ENCODE data around the gene CALU.

The CALU gene

DNA sequence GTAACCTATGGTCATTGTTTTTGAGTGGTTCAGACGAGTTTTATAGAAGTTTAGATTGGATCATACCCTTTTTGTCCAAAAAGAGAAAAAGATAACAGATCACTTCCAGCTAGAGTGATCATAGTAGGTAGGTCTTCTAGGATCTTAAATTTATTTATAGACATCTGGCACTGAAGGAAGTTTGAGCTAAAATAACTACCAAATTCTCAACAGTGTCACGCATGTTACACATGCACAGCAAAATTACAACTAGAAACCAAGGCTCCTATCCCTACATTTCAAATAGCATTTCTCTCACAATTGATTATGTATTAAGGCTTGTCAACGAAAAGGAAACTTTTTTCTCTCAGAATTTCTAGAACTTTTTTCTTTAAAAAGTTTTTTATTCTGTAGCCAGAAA, 2.3 kb downstream of the CALU start:
- Histone ChIP-seq H3K9ac (no peak overlapping the region), H3K27ac (no peak overlapping the region), H4K20me1 (ENCODE audit: insufficient read depth) (peaks cover 23% of the 10 kb centered on the region; the same call in 1 of the 2 replicates)

DNA sequence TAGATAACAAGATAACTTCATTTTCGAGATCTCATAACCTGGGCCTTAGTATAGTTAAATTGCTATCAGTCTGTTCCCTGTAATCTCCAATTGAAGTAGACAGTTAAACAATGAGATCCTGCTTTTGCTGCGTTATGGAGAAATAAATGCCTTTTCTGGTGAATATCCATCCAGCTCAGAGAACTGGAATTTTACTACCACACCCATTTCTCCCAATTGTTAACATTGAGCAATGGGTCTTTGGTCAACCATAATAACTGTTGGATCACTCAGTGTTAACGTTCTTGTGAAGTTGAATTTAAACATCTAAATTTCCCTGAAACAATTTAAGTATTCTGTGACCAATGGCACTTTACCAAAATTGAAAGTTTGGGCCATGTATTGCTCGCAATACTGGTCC, 3.0 kb downstream of the CALU start:
- H3K79me2 ChIP-seq (ENCODE audit: insufficient read depth, low read depth) = peaks cover 80% of the 10 kb centered on the region
- TF ChIP-seq, protein P1, sequence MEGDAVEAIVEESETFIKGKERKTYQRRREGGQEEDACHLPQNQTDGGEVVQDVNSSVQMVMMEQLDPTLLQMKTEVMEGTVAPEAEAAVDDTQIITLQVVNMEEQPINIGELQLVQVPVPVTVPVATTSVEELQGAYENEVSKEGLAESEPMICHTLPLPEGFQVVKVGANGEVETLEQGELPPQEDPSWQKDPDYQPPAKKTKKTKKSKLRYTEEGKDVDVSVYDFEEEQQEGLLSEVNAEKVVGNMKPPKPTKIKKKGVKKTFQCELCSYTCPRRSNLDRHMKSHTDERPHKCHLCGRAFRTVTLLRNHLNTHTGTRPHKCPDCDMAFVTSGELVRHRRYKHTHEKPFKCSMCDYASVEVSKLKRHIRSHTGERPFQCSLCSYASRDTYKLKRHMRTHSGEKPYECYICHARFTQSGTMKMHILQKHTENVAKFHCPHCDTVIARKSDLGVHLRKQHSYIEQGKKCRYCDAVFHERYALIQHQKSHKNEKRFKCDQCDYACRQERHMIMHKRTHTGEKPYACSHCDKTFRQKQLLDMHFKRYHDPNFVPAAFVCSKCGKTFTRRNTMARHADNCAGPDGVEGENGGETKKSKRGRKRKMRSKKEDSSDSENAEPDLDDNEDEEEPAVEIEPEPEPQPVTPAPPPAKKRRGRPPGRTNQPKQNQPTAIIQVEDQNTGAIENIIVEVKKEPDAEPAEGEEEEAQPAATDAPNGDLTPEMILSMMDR (conservative IDR thresholded peaks at IDR 0.05; ENCODE audit: low read depth, low read length) = no peak
- H2AFZ ChIP-seq (ENCODE audit: low read depth) = no peak overlapping the region
- peaks cover 22% of the 10 kb centered on the region for H3K4me1 ChIP-seq (ENCODE audit: low read depth, poor library complexity, severe bottlenecking)
- no peak overlapping the region for H3K4me3 ChIP-seq (IDR thresholded peaks at IDR 0.05; ENCODE audit: insufficient read depth, low read depth, low read length)
- H3K27ac ChIP-seq = no peak overlapping the region
- no peaks in the 10 kb centered on the region for H3K27me3 ChIP-seq (ENCODE audit: insufficient read depth, low read depth)
- no peaks in the 10 kb centered on the region for H3K36me3 ChIP-seq (ENCODE audit: insufficient read depth)
- no peak overlapping the region for H3K9ac ChIP-seq
- H3K4me2 ChIP-seq = no peak overlapping the region
- H4K20me1 ChIP-seq (ENCODE audit: insufficient read depth) = peaks cover 23% of the 10 kb centered on the region; the same call in 1 of the 2 replicates

More for the DNA sequence above, 2.3 kb downstream of the CALU start:
- no peaks in the 10 kb centered on the region for H3K27me3 ChIP-seq (ENCODE audit: insufficient read depth, low read depth)
- TF ChIP-seq, protein P1 (conservative IDR thresholded peaks at IDR 0.05; ENCODE audit: low read depth, low read length) = no peak
- peak overlapping the region; percentile 100 for H3K4me2 ChIP-seq
- no peak overlapping the region for H2AFZ ChIP-seq (ENCODE audit: low read depth)
- no peaks in the 10 kb centered on the region for H3K36me3 ChIP-seq (ENCODE audit: insufficient read depth)
- peaks cover 73% of the 10 kb centered on the region for H3K79me2 ChIP-seq (ENCODE audit: insufficient read depth, low read depth)
- H3K4me3 ChIP-seq (IDR thresholded peaks at IDR 0.05; ENCODE audit: insufficient read depth, low read depth, low read length) = no peak overlapping the region
- peaks cover 22% of the 10 kb centered on the region for H3K4me1 ChIP-seq (ENCODE audit: low read depth, poor library complexity, severe bottlenecking)

DNA sequence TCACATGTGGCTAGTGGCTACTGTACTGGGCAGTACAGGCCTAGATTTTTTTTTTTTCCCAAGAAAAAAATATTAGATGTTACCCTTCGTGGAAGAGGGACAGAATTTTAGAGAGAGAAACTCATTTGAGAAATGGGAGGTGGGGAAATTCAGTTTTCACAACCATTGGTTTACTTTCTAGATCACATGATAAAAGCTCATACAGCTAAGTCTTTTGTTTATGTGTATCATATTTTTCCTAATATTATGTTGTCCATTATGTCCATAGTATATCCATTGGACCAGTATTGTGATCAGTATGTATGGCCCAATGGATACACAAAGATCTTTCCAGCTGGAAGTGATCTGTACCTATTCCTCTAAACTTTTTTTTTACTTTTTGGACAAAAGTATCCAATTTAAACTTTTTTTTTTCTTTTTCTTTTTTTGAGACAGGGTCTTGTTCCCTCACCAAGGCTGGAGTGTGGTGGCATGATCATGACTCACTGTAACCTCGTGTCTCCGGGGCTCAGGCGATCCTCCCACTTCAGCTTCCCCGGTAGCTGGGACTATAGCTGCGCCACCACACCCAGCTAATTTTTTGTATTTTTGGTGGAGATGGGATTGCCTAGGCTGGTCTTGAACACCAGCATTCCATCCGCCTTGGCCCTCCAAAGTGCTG, 4.1 kb downstream of the CALU start:
- Histone ChIP-seq H3K4me3 (IDR thresholded peaks at IDR 0.05; ENCODE audit: insufficient read depth, low read depth, low read length) (no peak overlapping the region), H3K9ac (no peak overlapping the region), H3K36me3 (ENCODE audit: insufficient read depth) (peaks cover 3% of the 10 kb centered on the region; the same call in 1 of the 2 replicates), H4K20me1 (ENCODE audit: insufficient read depth) (peaks cover 27% of the 10 kb centered on the region; the same call in 1 of the 2 replicates), H3K27ac (no peak overlapping the region), H3K79me2 (ENCODE audit: insufficient read depth, low read depth) (peaks cover 88% of the 10 kb centered on the region), H3K27me3 (ENCODE audit: insufficient read depth, low read depth) (no peaks in the 10 kb centered on the region), H3K4me1 (ENCODE audit: low read depth, poor library complexity, severe bottlenecking) (peaks cover 19% of the 10 kb centered on the region), H3K4me2 (no peak overlapping the region), H2AFZ (ENCODE audit: low read depth) (no peak overlapping the region)
- TF ChIP-seq, protein P1 (conservative IDR thresholded peaks at IDR 0.05; ENCODE audit: low read depth, low read length) = no peak

DNA sequence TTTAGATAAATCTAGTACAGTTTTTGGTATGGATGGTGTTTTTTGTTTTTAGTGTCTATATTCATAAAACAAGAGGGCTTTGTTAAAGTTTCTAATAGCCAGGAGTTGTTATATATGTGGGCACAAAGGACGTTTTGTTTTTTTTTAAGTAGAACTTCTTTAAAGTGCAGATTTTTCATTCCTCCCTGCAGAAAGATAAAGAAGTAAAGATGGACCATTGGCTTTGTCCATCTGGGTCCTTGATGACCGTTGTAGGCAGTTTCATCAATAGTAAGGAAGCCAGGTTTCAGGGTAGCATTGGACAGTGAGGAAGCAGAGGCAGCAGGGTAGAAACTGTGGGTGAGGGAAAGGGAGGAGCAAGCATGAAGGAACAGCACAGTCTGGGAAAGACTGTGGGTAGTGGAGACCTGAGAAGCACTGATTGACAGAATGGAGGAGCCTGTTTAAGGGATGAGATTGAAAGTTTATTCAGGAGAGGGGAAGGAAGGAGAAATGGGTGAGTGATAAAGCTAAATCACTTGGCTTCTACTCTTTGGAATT, 5.3 kb downstream of the CALU start:
- Histone ChIP-seq H4K20me1 (ENCODE audit: insufficient read depth) (peaks cover 27% of the 10 kb centered on the region; the same call in 1 of the 2 replicates), H3K4me3 (IDR thresholded peaks at IDR 0.05; ENCODE audit: insufficient read depth, low read depth, low read length) (no peak overlapping the region), H3K4me2 (no peak overlapping the region), H3K4me1 (ENCODE audit: low read depth, poor library complexity, severe bottlenecking) (peaks cover 14% of the 10 kb centered on the region), H3K27me3 (ENCODE audit: insufficient read depth, low read depth) (no peaks in the 10 kb centered on the region), H3K27ac (no peak overlapping the region), H3K9ac (no peak overlapping the region), H3K79me2 (ENCODE audit: insufficient read depth, low read depth) (peaks cover 97% of the 10 kb centered on the region), H3K36me3 (ENCODE audit: insufficient read depth) (peaks cover 8% of the 10 kb centered on the region; the same call in 1 of the 2 replicates), H2AFZ (ENCODE audit: low read depth) (no peak overlapping the region)
- TF ChIP-seq, protein P1 (conservative IDR thresholded peaks at IDR 0.05; ENCODE audit: low read depth, low read length) = no peak
